ENCODE results near the gene TCHP.
"Not testable (repeated sequence)": the region's sequence is repeated elsewhere in the genome, so short reads cannot be mapped to it uniquely, and the experiment has no call there.

The TCHP gene

GRCh38 chr12:109879351-109880042 is 20.6 kb upstream of the TCHP start:
- peak; percentile 58 for DNase-seq (ENCODE audit: low spot score)

- DNase-seq (ENCODE audit: low spot score), result peak; percentile 89
Measured at GRCh38 chr12:109880043-109880931, 19.8 kb upstream of the TCHP start, which contains the start of gene GLTP. Gene GLTP (minus strand): TSS chr12:109880541. CDS start chr12:109880374, 167 bp downstream.

GRCh38 chr12:109880938-109881337 is 19.1 kb upstream of the TCHP start:
- no peak for DNase-seq (ENCODE audit: low spot score)

GRCh38 chr12:109881752-109882151 is 18.3 kb upstream of the TCHP start:
- DNase-seq (ENCODE audit: low spot score), result no peak

- no peak for DNase-seq (ENCODE audit: low spot score)
Measured at GRCh38 chr12:109883461-109883860, 16.6 kb upstream of the TCHP start.

- DNase-seq (ENCODE audit: low spot score), result no peak
Measured at GRCh38 chr12:109885616-109886015, 14.5 kb upstream of the TCHP start.

- DNase-seq (ENCODE audit: low spot score), result no peak
Measured at GRCh38 chr12:109888179-109889020, 11.7 kb upstream of the TCHP start.

- no peak for DNase-seq (ENCODE audit: low spot score)
Measured at GRCh38 chr12:109890620-109891170, 9.4 kb upstream of the TCHP start.

GRCh38 chr12:109891731-109892130 is 8.3 kb upstream of the TCHP start:
- DNase-seq (ENCODE audit: low spot score), result not testable (repeated sequence)

GRCh38 chr12:109892165-109892715 is 7.8 kb upstream of the TCHP start:
- no peak for DNase-seq (ENCODE audit: low spot score)

- DNase-seq (ENCODE audit: low spot score), result no peak
Measured at GRCh38 chr12:109892748-109893147, 7.3 kb upstream of the TCHP start.

- DNase-seq (ENCODE audit: low spot score), result no peak
Measured at GRCh38 chr12:109893261-109893995, 6.6 kb upstream of the TCHP start.

GRCh38 chr12:109894939-109895338 is 5.1 kb upstream of the TCHP start:
- no peak for DNase-seq (ENCODE audit: low spot score)

- DNase-seq (ENCODE audit: low spot score), result no peak
Measured at GRCh38 chr12:109896188-109896587, 3.9 kb upstream of the TCHP start.

- no peak for DNase-seq (ENCODE audit: low spot score)
Measured at GRCh38 chr12:109897029-109897428, 3.0 kb upstream of the TCHP start.

GRCh38 chr12:109899345-109899744 is 729 bp upstream of the TCHP start:
- DNase-seq (ENCODE audit: low spot score), result not testable (repeated sequence)

GRCh38 chr12:109900752-109901580 is 892 bp downstream of the TCHP start:
- no peak for DNase-seq (ENCODE audit: low spot score)

- no peak for DNase-seq (ENCODE audit: low spot score)
Measured at GRCh38 chr12:109902891-109903418, 2.9 kb downstream of the TCHP start.

GRCh38 chr12:109905301-109905700 is 5.2 kb downstream of the TCHP start:
- no peak for DNase-seq (ENCODE audit: low spot score)

Measured in putamen (tissue), 1 donor.